Esophagus (tissue), 2 donors: Measurements from ENCODE around the gene LINGO4. TPM values are rescaled to one million over a fixed set of nuclear protein-coding genes. Genes with fewer than 3 reads are reported as not detected.

Experiments
- H3K27ac ChIP-seq, 2 donors: one replicate each; pipeline ENCODE4 v1.5.1; 2013; ENCODE audit warnings: low read depth in 2 of 2, mild to moderate bottlenecking in 2 of 2, inconsistent platforms in 1 of 2, low read length in 1 of 2, moderate library complexity in 1 of 2
- H3K27me3 ChIP-seq, 2 donors: one replicate each; pipeline ENCODE4 v1.6.1; 2013; ENCODE audit warnings: low read length in 2 of 2, control low read depth in 1 of 2, mild to moderate bottlenecking in 1 of 2; ENCODE audit not compliant: insufficient read depth in 2 of 2, control insufficient read depth in 1 of 2
- H3K36me3 ChIP-seq, 2 donors: one replicate each; pipeline ENCODE4 v1.6.1; 2013; ENCODE audit warnings: low read length in 1 of 2; ENCODE audit not compliant: control insufficient read depth in 2 of 2, insufficient read depth in 2 of 2
- H3K4me1 ChIP-seq, 2 donors: one replicate each; pipeline ENCODE4 v1.6.1; 2013; ENCODE audit warnings: low read length in 1 of 2; ENCODE audit not compliant: control insufficient read depth in 2 of 2, insufficient read depth in 2 of 2
- H3K4me3 ChIP-seq, 2 donors: one replicate each; pipeline ENCODE4 v1.5.1; 2013; ENCODE audit warnings: low read length in 2 of 2, mild to moderate bottlenecking in 2 of 2, low read depth in 1 of 2, moderate library complexity in 1 of 2
- H3K9me3 ChIP-seq, 2 donors: one replicate each; pipeline ENCODE4 v1.6.1; 2013; ENCODE audit warnings: mild to moderate bottlenecking in 2 of 2, low read depth in 1 of 2, low read length in 1 of 2, moderate library complexity in 1 of 2; ENCODE audit not compliant: control insufficient read depth in 2 of 2, insufficient read depth in 1 of 2
- WGBS, 2 donors: extraction: QIAGEN DNeasy Blood & Tissue Kit; methylation state at CpG; one replicate each; pipeline ENCODE4 v1.1.7; 2013; 5-methylcytosine and 5-hydroxymethylcytosine counted together
- polyA plus RNA-seq, 2 donors: library from polyadenylated mRNA; stranded (reverse); fragments of 200-250 nt; gene quantifications; one replicate each; pipeline ENCODE4 v1.2.3, GENCODE V29; 2013
- donor health status: healthy with polysubstance abuse.
- donor health status: Bipolar disorder and iron deficiency.

The LINGO4 gene, protein sequence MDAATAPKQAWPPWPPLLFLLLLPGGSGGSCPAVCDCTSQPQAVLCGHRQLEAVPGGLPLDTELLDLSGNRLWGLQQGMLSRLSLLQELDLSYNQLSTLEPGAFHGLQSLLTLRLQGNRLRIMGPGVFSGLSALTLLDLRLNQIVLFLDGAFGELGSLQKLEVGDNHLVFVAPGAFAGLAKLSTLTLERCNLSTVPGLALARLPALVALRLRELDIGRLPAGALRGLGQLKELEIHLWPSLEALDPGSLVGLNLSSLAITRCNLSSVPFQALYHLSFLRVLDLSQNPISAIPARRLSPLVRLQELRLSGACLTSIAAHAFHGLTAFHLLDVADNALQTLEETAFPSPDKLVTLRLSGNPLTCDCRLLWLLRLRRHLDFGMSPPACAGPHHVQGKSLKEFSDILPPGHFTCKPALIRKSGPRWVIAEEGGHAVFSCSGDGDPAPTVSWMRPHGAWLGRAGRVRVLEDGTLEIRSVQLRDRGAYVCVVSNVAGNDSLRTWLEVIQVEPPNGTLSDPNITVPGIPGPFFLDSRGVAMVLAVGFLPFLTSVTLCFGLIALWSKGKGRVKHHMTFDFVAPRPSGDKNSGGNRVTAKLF
- under 1 TPM in 1 of 2 donors, not detected in 1; 0.08 TPM for polyA plus RNA-seq

DNA sequence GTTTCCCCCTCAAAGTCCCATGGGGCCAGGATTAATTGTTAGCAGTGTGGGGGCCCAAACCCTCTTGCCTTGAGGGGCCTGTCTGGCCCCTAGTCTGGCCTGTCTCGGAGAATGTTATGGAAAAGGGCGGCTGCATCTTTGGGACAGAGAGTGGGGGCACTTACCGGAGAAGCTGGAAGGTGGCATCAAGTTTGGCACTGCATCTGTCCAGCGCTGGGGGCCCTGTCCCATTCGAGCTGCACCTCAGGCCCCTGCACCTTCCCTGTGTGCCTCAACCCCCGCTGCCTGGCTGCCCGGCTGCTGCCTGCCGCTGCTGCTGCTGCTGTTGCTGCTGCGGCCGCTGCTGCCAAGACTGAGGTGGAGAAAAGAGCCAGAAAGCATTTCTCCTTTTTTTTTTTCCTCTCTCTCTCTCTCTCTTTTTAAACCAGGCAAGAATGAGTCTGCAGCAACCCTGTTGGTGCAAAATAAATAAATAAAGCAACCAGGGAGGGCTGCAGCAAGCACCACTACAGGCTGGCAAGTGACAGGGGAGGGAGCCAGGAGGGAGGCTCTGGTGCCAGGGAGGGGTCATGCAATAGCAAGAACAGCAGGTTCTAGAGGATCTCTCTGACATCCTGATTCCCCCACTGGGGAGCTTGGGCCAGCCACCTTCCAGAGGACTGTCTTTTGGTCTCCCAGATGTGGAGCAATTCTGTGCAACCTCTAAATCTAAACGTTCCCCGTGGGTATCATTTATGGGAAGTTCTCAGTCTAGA is at the start of gene LINGO4:
TSS of gene LINGO4 (minus strand) at position 354 of the 755 bp plus-strand sequence. CDS start 2,715 bp downstream, outside the sequence.
- 54 to 61% methylated on average over 12 of the region's 12 CpGs for WGBS, 2 donors
- Histone ChIP-seq H3K27me3 (no peaks in the 10 kb centered on the region), H3K27ac (no peak within 1 kb of the TSS), H3K9me3 (no peaks in the 10 kb centered on the region), H3K36me3 (no peaks in the 10 kb centered on the region), H3K4me1 (peaks cover 0 to 4% of the 10 kb centered on the region in 2 donors), H3K4me3 (no peak within 1 kb of the TSS)

DNA sequence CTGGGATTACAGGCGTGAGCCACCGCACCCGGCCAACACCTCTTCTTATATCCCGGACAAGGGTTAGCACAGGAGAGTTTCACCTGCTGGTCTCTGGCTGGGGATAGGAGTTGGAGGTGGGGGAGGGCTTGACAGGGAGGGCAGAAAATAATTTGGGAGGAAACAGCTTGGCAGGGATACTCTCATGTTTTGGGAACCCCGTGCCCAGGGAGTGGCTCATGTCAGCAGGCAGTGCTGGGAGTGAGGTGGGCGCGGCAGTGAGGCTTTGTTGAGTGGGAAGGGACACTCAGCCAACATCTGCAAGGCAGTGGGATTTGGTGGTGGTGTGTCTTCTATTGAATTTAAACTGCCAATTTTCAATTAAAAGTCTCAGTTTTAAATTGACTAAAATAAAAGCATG is 49.4 kb upstream of the LINGO4 start:
- peaks cover 0 to 2% of the 10 kb centered on the region in 2 donors for H3K9me3 ChIP-seq
- no peaks in the 10 kb centered on the region for H3K36me3 ChIP-seq
- H3K27ac ChIP-seq, result no peak overlapping the region
- 76 to 77% methylated on average over 7 of the region's 7 CpGs for WGBS, 2 donors
- no peaks in the 10 kb centered on the region for H3K27me3 ChIP-seq
- H3K4me1 ChIP-seq, result peaks cover 6 to 12% of the 10 kb centered on the region in 2 donors
- H3K4me3 ChIP-seq, result no peak overlapping the region

DNA sequence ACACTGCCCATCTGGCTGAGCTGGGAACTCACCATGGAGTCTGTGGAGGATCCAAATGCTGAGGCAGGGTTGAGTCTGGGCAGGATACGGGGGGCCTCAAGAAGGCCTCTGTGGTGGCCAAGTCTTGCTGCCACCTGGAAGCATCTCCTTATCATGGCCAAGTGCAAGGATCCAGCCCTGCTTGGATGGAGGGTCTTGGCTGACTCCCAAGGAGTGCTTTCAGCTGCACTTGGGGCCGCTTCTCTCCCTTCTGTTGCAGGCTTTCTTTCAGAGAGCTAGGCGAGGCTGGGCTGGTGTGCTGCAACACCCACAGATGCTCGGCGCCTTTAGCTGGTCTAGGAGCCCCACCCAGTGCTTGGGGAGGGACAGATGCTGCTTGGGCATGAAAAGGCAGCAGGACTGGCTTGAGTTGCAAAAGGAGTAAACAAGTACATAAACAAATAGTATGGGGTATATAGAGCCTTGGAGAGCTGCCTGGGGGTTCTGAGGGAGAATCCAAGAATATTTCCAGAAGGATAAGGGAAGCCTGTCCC is 48.3 kb upstream of the LINGO4 start, which contains the start of gene THEM5:
TSS of gene THEM5 (minus strand) at position 302 of the 533 bp plus-strand sequence. CDS start at position 155, 147 bp downstream.
- Histone ChIP-seq H3K27me3 (no peaks in the 10 kb centered on the region), H3K4me3 (no peak within 1 kb of the TSS), H3K36me3 (no peaks in the 10 kb centered on the region), H3K4me1 (peaks cover 6 to 8% of the 10 kb centered on the region in 2 donors), H3K9me3 (peaks cover 0 to 2% of the 10 kb centered on the region in 2 donors), H3K27ac (peak within 1 kb of the TSS in 1 of 2 donors; percentile 2)
- WGBS, 2 donors, result 48 to 58% methylated on average over 5 of the region's 5 CpGs

DNA sequence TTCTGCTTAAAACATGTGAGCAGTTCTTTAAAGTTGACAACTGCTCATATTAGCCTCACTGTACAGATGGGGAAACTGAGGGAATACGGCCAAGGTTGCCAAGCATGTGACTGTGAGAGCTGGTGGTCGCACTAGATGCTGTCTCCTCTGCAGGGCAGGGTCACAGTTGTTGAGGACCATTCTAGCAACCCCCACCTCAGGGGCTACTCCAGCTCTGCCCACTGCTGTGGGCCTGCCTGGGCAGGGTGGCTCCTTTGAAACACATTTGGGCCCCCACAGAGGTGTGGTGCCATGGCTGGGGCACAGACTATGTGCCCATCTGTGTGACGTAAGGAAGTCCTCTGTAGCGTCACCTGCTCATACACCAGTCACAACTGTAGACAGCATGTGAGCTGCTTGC is 47.5 kb upstream of the LINGO4 start:
- Histone ChIP-seq H3K4me1 (peaks cover 6 to 7% of the 10 kb centered on the region in 2 donors), H3K27me3 (no peaks in the 10 kb centered on the region), H3K27ac (no peak overlapping the region), H3K4me3 (no peak overlapping the region), H3K36me3 (no peaks in the 10 kb centered on the region), H3K9me3 (peaks cover 0 to 2% of the 10 kb centered on the region in 2 donors)
- 88 to 93% methylated on average over 4 of the region's 4 CpGs for WGBS, 2 donors

DNA sequence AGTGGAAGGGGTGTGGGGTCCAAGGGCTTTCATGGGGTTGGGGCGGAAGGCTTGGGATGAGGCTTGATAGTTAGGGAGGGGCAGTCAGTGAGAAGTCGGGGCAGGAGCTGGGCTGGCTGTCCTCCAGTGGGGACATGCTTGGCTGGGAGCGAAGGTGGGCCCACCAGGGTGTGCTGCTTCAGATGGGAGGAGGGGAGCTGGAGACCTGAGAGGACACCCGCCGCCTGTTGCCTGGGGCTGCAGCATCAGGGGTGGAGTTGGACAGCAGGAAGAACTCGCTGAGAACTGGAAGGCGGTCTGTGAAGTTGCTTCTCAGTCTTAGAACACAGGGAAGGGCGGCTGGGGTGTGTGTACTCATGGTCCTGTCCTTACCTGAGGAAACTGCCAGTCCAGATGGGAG is 46.7 kb upstream of the LINGO4 start:
- H3K27ac ChIP-seq, result no peak overlapping the region
- H3K4me3 ChIP-seq, result no peak overlapping the region
- H3K27me3 ChIP-seq, result no peaks in the 10 kb centered on the region
- no peaks in the 10 kb centered on the region for H3K36me3 ChIP-seq
- peaks cover 0 to 2% of the 10 kb centered on the region in 2 donors for H3K9me3 ChIP-seq
- 73 to 79% methylated on average over 8 of the region's 8 CpGs for WGBS, 2 donors
- H3K4me1 ChIP-seq, result peaks cover 3 to 6% of the 10 kb centered on the region in 2 donors

DNA sequence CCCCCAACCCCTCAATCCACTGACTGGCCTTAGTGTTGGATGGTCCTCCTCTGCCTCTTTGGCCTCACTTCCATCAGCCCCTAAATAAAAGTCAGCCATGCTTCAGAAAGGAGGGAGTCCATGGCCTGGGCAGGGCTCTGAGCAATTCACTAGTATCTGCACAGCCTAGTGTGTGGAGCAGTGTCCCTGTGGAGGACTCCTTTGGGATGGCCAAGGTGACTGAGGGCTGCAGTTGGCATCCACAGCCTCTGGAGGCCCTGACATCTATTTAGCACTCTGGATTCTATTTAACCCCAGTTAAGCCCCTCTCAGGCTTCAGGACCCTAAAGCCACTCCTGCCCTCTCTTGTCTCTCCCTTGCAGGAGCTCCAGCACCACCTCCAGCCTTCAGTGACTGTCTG is 44.7 kb upstream of the LINGO4 start:
- no peak overlapping the region for H3K27ac ChIP-seq
- H3K36me3 ChIP-seq, result no peaks in the 10 kb centered on the region
- no peak overlapping the region for H3K4me3 ChIP-seq
- peaks cover 0 to 2% of the 10 kb centered on the region in 2 donors for H3K9me3 ChIP-seq
- H3K4me1 ChIP-seq, result peaks cover 3 to 6% of the 10 kb centered on the region in 2 donors
- H3K27me3 ChIP-seq, result no peaks in the 10 kb centered on the region

DNA sequence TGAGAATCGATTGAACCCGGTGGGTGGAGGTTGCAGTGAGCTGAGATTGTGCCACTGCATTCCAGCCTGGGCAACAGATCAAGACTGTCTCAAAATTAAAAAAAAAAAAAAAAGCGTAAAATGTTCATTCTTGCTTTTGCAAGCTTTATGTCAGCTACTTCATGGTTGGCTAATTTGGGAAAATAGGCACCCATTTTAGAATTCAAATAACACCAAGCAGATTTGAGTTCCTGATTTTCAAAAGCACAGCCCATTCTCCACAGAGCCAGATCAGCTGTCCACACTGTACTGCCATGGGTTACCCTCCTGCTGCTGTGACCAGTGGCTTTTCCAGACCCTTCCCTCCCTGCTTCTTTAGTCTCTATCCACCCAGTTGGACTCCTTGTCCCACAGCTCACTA is 43.9 kb upstream of the LINGO4 start:
- 41 to 48% methylated on average over 3 of the region's 3 CpGs for WGBS, 2 donors
- Histone ChIP-seq H3K9me3 (peaks cover 0 to 2% of the 10 kb centered on the region in 2 donors), H3K4me1 (peaks cover 3 to 6% of the 10 kb centered on the region in 2 donors), H3K27ac (no peak overlapping the region), H3K36me3 (no peaks in the 10 kb centered on the region), H3K4me3 (no peak overlapping the region), H3K27me3 (no peaks in the 10 kb centered on the region)

DNA sequence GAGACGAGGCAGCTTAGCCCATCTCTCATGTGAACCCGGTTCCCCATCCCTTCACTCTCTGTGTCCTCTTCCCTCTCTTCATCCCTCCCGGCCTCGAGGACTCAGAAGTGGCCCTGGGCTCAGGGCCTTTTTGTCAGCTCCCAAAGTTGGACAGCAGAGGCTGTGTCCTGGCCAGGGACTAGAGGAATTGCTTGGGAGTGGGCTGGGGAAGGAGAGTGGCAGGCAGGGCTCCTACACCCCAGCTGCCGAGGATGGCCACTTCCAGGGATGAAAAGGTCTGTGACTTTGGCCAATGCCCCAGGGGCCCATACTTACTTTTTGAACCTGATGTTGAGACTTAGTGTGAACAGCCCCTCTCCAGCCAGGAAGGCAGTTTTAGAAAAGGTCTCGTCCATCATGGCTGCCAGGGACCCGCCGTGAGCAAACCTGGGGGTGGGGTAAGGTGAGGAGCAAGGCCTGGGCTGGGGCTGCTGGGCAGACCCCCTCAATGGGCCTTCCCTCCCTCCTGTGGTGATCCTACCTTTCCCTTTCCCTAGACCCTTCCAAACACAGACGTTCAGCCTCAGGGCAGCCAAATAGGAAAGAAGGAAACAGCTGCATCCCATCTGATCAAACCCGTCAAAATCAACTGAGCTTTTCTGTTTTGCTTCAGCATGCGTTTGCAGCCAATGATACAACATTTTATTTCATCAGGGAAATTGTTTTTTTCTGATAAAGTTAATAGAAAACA is 42.8 kb upstream of the LINGO4 start:
- no peaks in the 10 kb centered on the region for H3K27me3 ChIP-seq
- 64 to 69% methylated on average over 11 of the region's 11 CpGs for WGBS, 2 donors

More for the DNA sequence above, 42.8 kb upstream of the LINGO4 start:
- no peak overlapping the region for H3K4me3 ChIP-seq
- no peak overlapping the region for H3K27ac ChIP-seq
- peaks cover 0 to under 1% of the 10 kb centered on the region in 2 donors for H3K4me1 ChIP-seq
- peaks cover 0 to 2% of the 10 kb centered on the region in 2 donors for H3K9me3 ChIP-seq
- H3K36me3 ChIP-seq, result no peaks in the 10 kb centered on the region
